A673 (cell line): Measurements from ENCODE around the gene HK2. TPM values are rescaled to one million over a fixed set of nuclear protein-coding genes. Genes with fewer than 3 reads are reported as not detected.

ENCODE experiments used
- BruUV-seq: library from RNA; stranded (reverse); fragments of 400-500 nt; replicated peaks from 2 replicates; lab custom pipeline; 2021; lab: Mats Ljungman, UMichigan
- CTCF ChIA-PET: fragments of 300-600 bp; sonication (Branson Sonifier 250); formaldehyde crosslinking; loops from one replicate; lab custom pipeline; 2022; ENCODE audit warnings: antibody characterized with exemption; lab: Charles Lee
- POLR2A ChIA-PET: fragments of 300-600 bp; sonication (Branson Sonifier 250); formaldehyde crosslinking; loops from one replicate; lab custom pipeline; 2022; ENCODE audit warnings: antibody characterized with exemption; ENCODE audit not compliant: low non-redundant PET; lab: Charles Lee
- DNase-seq: peaks from one replicate; pipeline ENCODE4 v3.0.0-alpha.2; 2015; ENCODE audit warnings: low spot score
- H3K27ac ChIP-seq: fragments of 200-600 bp; sonication (generic); 2 replicates; pipeline ENCODE4 v1.5.1; 2016; ENCODE audit warnings: mixed run types, low read depth, mild to moderate bottlenecking, mixed read lengths, antibody characterized with exemption, low read length; ENCODE audit not compliant: poor library complexity, severe bottlenecking
- H3K27me3 ChIP-seq: fragments of 200-600 bp; sonication (generic); replicated peaks from 2 replicates; pipeline ENCODE4 v1.6.1; 2017; ENCODE audit warnings: mixed run types, low read depth, mild to moderate bottlenecking, mixed read lengths, antibody characterized with exemption, low read length; ENCODE audit not compliant: insufficient read depth, poor library complexity
- H3K36me3 ChIP-seq: fragments of 200-600 bp; sonication (generic); 2 replicates; pipeline ENCODE4 v1.6.1; 2016; ENCODE audit warnings: mixed run types, mild to moderate bottlenecking, mixed read lengths, antibody characterized with exemption, low read length; ENCODE audit not compliant: insufficient read depth, poor library complexity, severe bottlenecking
- H3K4me1 ChIP-seq: fragments of 200-600 bp; sonication (generic); 2 replicates; pipeline ENCODE4 v1.6.1; 2017; ENCODE audit warnings: mixed run types, mild to moderate bottlenecking, mixed read lengths, antibody characterized with exemption, low read length; ENCODE audit not compliant: insufficient read depth, poor library complexity, severe bottlenecking
- H3K4me3 ChIP-seq: fragments of 200-600 bp; sonication (generic); 2 replicates; pipeline ENCODE4 v1.5.1; 2016; ENCODE audit warnings: low read depth, mixed run types, mild to moderate bottlenecking, mixed read lengths, low read length; ENCODE audit not compliant: poor library complexity, severe bottlenecking
- H3K9me3 ChIP-seq: fragments of 200-600 bp; sonication (generic); 2 replicates; pipeline ENCODE4 v1.6.1; 2016; ENCODE audit warnings: mixed run types, low read depth, mild to moderate bottlenecking, mixed read lengths, antibody characterized with exemption, low read length; ENCODE audit not compliant: poor library complexity, severe bottlenecking
- CTCF ChIP-seq: fragments of 300-800, 200-600 bp; sonication (generic); conservative IDR thresholded peaks from 2 replicates; pipeline ENCODE4 v1.5.1; 2017; ENCODE audit warnings: low read depth, mild to moderate bottlenecking, antibody characterized with exemption, low read length, moderate library complexity, mixed read lengths
- EZH2 ChIP-seq: fragments of 200-600 bp; sonication (generic); IDR thresholded peaks from 2 replicates; pipeline ENCODE4 v1.6.1; 2017; ENCODE audit warnings: borderline replicate concordance, low read depth, mild to moderate bottlenecking, mixed read lengths, antibody characterized with exemption, low read length; ENCODE audit not compliant: poor library complexity, severe bottlenecking
- intact Hi-C: fragments of 100-400 bp; cut with micrococcal nuclease; formaldehyde crosslinking; loops from one replicate; pipeline ENCODE4 v1.10.0; 2022; ENCODE audit not compliant: unreplicated experiment
- total RNA-seq: library from RNA; stranded (reverse); gene quantifications from 2 replicates; pipeline ENCODE4 v1.2.3, GENCODE V29; 2021

HK2 gene
- total RNA-seq, 1 experiment from 2014 or later = 42.6 TPM

- POLR2A ChIA-PET = no interaction called here
- no TSS peak for BruUV-seq
- no peaks in the 10 kb centered on the region for H3K4me1 ChIP-seq
Measured at GRCh38 chr2:74937221-74937880, 103.4 kb downstream of the HK2 start.

GRCh38 chr2:74938264-74938663, 104.3 kb downstream of the HK2 start:
- H3K27ac ChIP-seq = no peak overlapping the region
- no peaks in the 10 kb centered on the region for H3K9me3 ChIP-seq
- no peak overlapping the region for H3K4me3 ChIP-seq
- no peak for DNase-seq
- TF ChIP-seq EZH2 (no peak), CTCF (no peak)
- H3K27me3 ChIP-seq = no peaks in the 10 kb centered on the region
- POLR2A ChIA-PET = no interaction called here
- BruUV-seq = no TSS peak
- H3K4me1 ChIP-seq = no peaks in the 10 kb centered on the region
- H3K36me3 ChIP-seq = no peaks in the 10 kb centered on the region
- intact Hi-C loops = no loop called here
- CTCF ChIA-PET = no interaction called here

More at GRCh38 chr2:74937221-74937880, 103.4 kb downstream of the HK2 start:
- H3K27ac ChIP-seq = no peak overlapping the region
- no peaks in the 10 kb centered on the region for H3K27me3 ChIP-seq
- TF ChIP-seq EZH2 (no peak), CTCF (no peak)
- H3K36me3 ChIP-seq = no peaks in the 10 kb centered on the region
- intact Hi-C loops = no loop called here
- H3K4me3 ChIP-seq = no peak overlapping the region
- CTCF ChIA-PET = no interaction called here
- no peak for DNase-seq
- no peaks in the 10 kb centered on the region for H3K9me3 ChIP-seq

- no TSS peak for BruUV-seq
- intact Hi-C loops = no loop called here
- CTCF ChIA-PET = no interaction called here
Measured at GRCh38 chr2:74939919-74940812, 106.2 kb downstream of the HK2 start.

More at GRCh38 chr2:74939919-74940812, 106.2 kb downstream of the HK2 start:
- Histone ChIP-seq H3K27me3 (no peaks in the 10 kb centered on the region), H3K4me3 (no peak overlapping the region), H3K9me3 (no peaks in the 10 kb centered on the region), H3K4me1 (no peaks in the 10 kb centered on the region), H3K36me3 (no peaks in the 10 kb centered on the region), H3K27ac (no peak overlapping the region)
- POLR2A ChIA-PET = no interaction called here
- DNase-seq = no peak
- TF ChIP-seq EZH2 (no peak), CTCF (no peak)
